Dedifferentiated amniotic fluid mesenchymal stem cell (primary cell): ENCODE results near the gene SMIM41.

Experiments
- DNase-seq: peaks from one replicate; pipeline ENCODE4 v3.0.0-alpha.2; 2016; ENCODE audit errors: extremely low spot score

The SMIM41 gene

GRCh38 chr12:52063082-52063924 is 16.2 kb upstream of the SMIM41 start:
- no peak for DNase-seq

GRCh38 chr12:52063981-52064649 is 15.4 kb upstream of the SMIM41 start:
- DNase-seq: no peak

- no peak for DNase-seq
Measured at GRCh38 chr12:52066346-52067080, 13.0 kb upstream of the SMIM41 start.

DNA sequence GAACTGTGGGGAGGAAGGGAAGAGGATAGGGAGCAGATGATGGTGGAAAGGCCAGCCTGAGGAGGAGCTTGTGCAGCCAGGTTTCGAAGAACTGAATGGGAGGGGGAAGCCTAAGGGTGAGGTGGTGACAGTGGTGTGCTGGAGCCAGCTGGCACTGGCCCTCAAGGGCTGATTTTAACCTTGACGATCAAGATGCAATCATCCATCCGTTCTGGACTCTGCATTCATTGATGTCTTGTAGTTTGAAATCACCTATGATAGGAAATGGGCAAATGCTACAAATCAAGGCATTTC is 12.5 kb upstream of the SMIM41 start:
- DNase-seq: no peak

DNA sequence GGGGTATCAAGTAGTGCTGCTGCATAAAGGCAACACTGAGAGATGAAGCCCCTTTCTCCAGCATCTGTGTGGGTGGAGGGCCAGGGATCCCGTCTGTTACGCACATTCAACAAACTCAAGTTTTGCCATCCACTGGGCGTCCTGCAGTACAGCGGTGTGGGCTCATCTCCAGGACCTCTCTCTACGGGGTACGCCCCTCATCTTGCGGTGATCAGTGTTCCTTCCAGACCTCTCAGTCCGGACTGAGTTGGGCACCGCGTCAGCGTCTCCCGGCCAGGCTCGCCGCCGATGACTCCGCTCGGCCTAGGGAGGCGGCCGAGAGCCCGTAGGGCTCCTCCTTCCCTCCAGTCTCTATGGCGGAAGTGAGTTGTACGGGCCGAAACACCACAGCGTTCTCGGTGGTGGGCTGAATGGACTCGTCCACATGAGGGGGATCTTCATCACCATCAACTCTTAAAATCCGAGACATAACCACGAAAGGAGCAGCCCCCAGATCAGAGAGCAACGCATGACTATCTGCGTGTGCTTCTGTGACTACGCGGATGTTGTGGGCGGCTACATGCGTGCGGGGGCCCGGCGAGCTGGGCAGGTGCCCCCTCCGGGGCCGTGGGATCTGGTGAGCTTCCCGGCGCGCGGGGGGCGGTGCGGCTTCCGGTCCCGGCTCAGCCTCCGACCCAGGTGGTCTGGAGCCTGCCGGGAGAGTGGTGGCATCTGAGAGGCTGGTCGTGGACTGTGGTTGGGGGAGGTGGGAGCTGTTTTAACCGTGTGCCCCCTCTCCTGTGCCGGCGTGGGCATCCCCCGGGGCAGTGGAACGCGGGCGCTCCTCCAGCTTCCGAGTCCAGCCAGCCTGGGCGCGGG is 9.9 kb upstream of the SMIM41 start, which contains the start of gene ATG101:
ATG101 (plus strand) TSS at position 652 of the 858 bp plus-strand sequence. CDS start 3,673 bp downstream, outside the sequence.
- peak; percentile 96 for DNase-seq

DNA sequence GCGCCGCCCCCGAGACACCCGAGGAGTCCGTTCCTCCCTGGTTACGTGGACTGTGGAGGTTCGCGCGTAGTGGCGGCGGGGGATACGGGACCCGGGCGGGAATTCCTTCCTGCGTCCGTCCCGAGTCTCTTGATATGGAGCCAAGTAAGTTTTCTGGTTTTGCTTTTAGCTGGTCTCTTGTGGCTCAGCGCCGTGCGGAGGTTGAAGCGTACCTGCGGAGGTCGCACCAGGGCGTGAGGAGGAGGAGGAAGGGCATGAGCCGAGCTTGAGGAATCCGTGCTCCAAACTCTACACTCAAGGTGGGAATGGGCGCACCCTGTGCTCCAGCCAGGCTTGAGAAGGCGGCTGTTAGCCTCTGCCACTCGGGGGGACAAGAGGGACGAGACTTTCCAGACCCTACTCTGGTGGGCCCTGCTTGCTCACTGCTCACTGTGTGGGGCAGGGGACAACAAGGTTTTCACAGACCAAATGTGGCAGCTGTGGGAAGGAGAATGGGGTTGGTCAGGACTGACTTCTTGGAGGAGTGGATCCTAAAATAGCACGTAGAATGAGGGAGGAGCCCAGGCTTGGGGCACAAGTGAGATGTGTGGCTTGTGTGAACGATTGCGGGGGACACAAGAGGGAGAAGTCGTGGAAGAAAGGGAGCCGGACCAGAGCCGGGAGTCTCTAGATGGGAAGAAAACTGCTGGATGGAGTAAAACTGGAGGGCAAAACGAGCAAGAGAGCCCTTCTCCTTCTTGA is 9.1 kb upstream of the SMIM41 start:
- peak; percentile 31 for DNase-seq

- no peak for DNase-seq
Measured at GRCh38 chr12:52073531-52074381, 5.7 kb upstream of the SMIM41 start.

GRCh38 chr12:52074971-52075724 is 4.4 kb upstream of the SMIM41 start:
- DNase-seq: no peak

DNA sequence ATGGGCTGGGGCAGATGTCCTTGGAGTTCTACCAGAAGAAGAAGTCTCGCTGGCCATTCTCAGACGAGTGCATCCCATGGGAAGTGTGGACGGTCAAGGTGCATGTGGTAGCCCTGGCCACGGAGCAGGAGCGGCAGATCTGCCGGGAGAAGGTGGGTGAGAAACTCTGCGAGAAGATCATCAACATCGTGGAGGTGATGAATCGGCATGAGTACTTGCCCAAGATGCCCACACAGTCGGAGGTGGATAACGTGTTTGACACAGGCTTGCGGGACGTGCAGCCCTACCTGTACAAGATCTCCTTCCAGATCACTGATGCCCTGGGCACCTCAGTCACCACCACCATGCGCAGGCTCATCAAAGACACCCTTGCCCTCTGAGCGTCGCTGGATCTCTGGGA is 2.7 kb upstream of the SMIM41 start:
- no peak for DNase-seq

- DNase-seq: no peak
Measured at GRCh38 chr12:52078276-52078675, 1.2 kb upstream of the SMIM41 start.

DNA sequence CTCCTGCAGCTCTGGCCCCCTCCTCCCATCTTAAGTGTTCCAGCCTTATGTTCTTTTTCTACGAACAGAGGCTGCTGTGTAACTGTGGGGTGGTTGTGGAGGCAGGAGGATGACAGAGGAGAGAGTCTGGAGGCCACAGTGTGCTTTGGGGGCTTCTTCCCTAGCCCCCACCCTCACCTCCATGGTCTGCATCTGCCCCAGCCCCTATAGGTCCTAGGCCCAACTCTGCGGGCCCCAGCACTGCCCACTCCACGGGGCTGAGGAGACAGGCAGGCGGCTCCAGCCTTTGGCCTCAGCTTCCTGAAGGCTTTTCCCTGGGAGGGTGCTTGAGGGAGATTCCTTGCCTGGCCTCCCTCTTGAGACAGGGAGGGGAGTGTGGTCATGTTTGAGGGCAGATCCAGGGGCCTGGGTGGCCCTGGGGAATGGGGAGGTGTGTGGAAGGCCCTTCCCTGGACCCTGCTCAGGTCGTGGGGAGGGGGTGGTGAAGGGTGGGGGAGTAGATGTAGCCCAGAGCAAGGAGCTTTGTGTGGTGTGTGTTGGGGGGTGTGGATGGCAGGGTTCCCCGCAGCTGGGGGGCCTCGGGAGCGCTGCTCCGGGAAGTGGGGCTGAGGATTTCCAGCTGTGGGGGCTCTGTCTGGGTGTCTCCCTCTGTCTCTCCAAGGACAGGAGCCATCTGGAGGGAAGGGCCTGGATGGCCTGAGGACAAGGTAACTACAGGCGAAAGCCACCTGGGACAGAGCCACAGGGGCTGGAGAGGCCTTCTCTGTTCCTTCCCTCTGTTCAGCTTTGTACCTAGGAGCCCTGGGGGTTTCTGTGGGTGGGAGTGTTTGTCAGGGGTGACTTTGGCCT is 1.1 kb downstream of the SMIM41 start:
- DNase-seq: no peak

DNA sequence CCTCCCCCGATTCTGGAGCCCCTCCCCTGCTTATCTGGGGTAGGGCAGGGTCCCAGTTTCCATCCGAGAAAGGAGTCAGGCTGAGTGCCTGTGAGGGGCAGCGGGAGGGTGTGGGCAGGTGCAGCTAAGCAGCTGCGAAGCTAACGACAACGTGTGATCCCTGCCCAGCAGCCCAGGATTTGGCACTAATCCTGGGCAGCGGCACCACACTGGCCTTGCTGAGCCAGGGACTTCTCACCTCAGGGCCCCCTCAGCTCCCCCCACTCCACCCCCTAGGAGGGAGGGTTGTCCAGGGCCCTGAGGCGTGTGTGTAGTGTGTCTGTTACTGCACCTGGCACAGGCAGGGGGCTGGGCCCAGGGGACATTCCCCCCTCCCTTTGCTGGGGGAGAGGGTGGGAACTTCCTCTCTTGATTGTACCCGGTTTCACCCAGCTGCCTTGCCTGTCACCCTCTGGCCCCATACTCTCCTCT is 1.8 kb downstream of the SMIM41 start:
- no peak for DNase-seq

- DNase-seq: no peak
Measured at GRCh38 chr12:52082026-52082668, 2.6 kb downstream of the SMIM41 start.

DNA sequence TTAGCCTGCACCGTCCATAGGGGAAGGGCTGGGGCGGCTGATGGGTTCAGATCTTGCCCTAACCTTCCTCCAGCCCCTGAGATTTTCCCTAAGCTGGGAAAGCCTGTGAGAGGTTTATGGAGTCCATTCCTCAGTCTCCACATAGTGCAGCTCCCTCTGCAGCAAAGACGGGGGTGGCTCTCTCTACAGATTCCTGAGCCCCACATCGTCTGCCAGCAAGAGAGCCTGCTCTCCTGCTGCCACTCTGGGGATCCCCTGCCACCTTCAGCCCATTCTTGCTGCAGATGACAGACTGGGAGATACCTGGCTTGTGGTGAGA is 3.1 kb downstream of the SMIM41 start:
- no peak for DNase-seq

DNA sequence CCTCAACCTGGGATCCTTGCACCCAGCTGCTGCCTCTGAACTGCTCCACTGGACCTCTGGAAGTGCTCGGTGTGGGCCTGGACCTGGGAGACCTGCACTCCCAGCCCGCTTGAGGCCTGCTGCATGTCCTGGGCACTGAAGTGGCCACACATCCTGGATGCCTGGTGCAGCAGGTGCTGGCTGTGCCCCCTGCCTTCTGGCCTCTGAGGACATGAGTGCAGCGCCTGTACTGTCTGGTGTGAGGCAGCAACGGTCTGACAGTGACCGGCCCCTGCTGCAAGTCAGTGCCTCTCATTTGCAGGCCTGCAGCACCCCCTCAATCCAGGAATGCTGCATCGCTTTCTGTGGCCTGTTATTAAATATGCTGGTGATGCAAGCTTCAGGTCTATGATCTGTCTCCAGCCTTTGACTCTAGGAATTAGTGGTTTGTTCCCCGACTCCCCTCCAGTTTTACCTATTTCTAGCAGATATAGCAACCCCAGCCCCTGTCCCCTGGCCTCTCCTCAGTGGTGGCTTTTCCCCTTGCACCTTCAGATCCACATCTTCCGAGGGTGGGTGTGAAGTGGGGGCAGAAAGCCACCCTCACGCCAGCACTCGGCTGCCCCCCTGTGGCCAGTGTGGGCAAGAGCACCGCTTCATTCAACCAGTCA is 3.6 kb downstream of the SMIM41 start:
- DNase-seq: peak; percentile 36

DNA sequence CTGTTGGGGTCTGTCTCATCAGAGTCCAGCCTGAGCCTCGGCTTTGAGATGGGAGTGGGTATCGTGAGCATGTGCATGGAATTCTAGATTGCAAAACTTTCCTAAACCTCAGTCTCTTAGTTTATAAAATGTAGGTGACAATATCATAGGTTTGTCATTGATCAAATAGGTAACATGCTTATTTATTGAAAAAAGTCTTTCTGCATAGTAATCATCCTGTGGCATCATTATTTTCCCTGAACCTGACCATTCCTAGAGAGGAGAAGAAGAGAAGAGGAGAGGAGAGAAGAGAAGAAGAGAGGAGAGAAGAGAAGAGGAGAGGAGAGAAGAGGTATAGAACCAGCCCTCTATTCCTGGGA is 4.1 kb downstream of the SMIM41 start:
- no peak for DNase-seq

- DNase-seq: no peak
Measured at GRCh38 chr12:52084491-52085231, 5.2 kb downstream of the SMIM41 start.
